Measurements from ENCODE around the gene USP2. TPM values are rescaled to one million over a fixed set of nuclear protein-coding genes. Genes with fewer than 3 reads are reported as not detected.

USP2 gene
- total and polyA plus RNA-seq, 2 of the 4 experiments (the other 2 are of a cell fraction), result 0.18 to 0.79 TPM

- peaks cover 11 to 59% of the 10 kb centered on the region in 2 experiments; a peak in 3 of 4 replicates for H3K79me1 ChIP-seq (ENCODE audit: low read depth in 1 of 2, low read length in 2 of 2)
- peak overlapping the region; percentile 98 for H2AK9ac ChIP-seq (replicated peaks; ENCODE audit: low read depth, low read length, poor library complexity)
- peaks cover 19% of the 10 kb centered on the region for H4K20me1 ChIP-seq (ENCODE audit: insufficient read depth, low read length)
- peak overlapping the region; percentile 93 for H2AFZ ChIP-seq (replicated peaks; ENCODE audit: low read length, poor library complexity)
- ChIA-PET CTCF (interaction anchor here (1.1 to 2.1 kb wide), 3 partner anchors 10 to 120 kb away, joined by 4 to 6 read pairs (median 4); no protein-coding TSS in a partner anchor), POLR2A (ENCODE audit: unreplicated experiment) (interaction anchor here (1.6 kb wide), 1 partner anchor 21 kb away, joined by 8 read pairs; no protein-coding TSS in a partner anchor)
- H2BK15ac ChIP-seq (ENCODE audit: low read depth, low read length), result peak overlapping the region; percentile 39; the same call in 2 of the 3 replicates
- ATAC-seq (ENCODE audit: low read depth) (peak; percentile 0; the same call in 1 of the 2 replicates), DNase-seq (no peak)
- H2BK120ac ChIP-seq (ENCODE audit: low read depth, low read length), result peak overlapping the region; percentile 73
- peak overlapping the region; percentile 87 for H2AK5ac ChIP-seq (ENCODE audit: low read depth, low read length)
- in situ Hi-C loops (cut with MboI; ENCODE audit: low sequenced_read_pairs), result no loop called here
- H3K23ac ChIP-seq (ENCODE audit: low read depth, low read length), result peak overlapping the region; percentile 69
- H3K4me3 ChIP-seq (ENCODE audit: insufficient read depth, low read depth, low read length), result peak overlapping the region; percentile 87
- no peaks in the 10 kb centered on the region for H3K9me3 ChIP-seq (ENCODE audit: control insufficient read depth, insufficient read depth, low read length)
- 0 out of 2 replicates have a peak overlapping the region, but pooled peaks have one; percentile 8 for H4K5ac ChIP-seq (ENCODE audit: low read depth, low read length)
- peak overlapping the region; percentile 82 for H3K4ac ChIP-seq (ENCODE audit: low read depth, low read length)
- no TSS peak for BruUV-seq (replicated peaks)
- peak overlapping the region; percentile 71 for H3K4me2 ChIP-seq (ENCODE audit: low read depth, low read length)
- dilution Hi-C loops (cut with HindIII; ENCODE audit: low sequenced_read_pairs, unreplicated experiment), result no loop called here
- H3K36me3 ChIP-seq (ENCODE audit: control insufficient read depth, insufficient read depth, low read length), result peaks cover 27% of the 10 kb centered on the region
- peak overlapping the region; percentile 57; the same call in 1 of the 2 replicates for H3K56ac ChIP-seq (ENCODE audit: extremely low read depth, insufficient read depth, low read length)
- H3K27me3 ChIP-seq (ENCODE audit: control insufficient read depth, insufficient read depth, low read length), result no peaks in the 10 kb centered on the region
- TF ChIP-seq BHLHE40 (IDR thresholded peaks at IDR 0.05; ENCODE audit: low read depth, low read length), result no peak
- no peak for TF ChIP-seq RFX5 (IDR thresholded peaks at IDR 0.05; ENCODE audit: low read depth, low read length)
- TF ChIP-seq ELK1 (IDR thresholded peaks at IDR 0.05; ENCODE audit: borderline replicate concordance, low read depth, low read length), result no peak
- TF ChIP-seq MAZ (IDR thresholded peaks at IDR 0.05; ENCODE audit: borderline replicate concordance, low read depth, low read length), result no peak
- TF ChIP-seq, protein P1, sequence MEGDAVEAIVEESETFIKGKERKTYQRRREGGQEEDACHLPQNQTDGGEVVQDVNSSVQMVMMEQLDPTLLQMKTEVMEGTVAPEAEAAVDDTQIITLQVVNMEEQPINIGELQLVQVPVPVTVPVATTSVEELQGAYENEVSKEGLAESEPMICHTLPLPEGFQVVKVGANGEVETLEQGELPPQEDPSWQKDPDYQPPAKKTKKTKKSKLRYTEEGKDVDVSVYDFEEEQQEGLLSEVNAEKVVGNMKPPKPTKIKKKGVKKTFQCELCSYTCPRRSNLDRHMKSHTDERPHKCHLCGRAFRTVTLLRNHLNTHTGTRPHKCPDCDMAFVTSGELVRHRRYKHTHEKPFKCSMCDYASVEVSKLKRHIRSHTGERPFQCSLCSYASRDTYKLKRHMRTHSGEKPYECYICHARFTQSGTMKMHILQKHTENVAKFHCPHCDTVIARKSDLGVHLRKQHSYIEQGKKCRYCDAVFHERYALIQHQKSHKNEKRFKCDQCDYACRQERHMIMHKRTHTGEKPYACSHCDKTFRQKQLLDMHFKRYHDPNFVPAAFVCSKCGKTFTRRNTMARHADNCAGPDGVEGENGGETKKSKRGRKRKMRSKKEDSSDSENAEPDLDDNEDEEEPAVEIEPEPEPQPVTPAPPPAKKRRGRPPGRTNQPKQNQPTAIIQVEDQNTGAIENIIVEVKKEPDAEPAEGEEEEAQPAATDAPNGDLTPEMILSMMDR (conservative IDR thresholded peaks at IDR 0.05; ENCODE audit: low read depth, low read length), result no peak
- no peak for TF ChIP-seq RAD21 (IDR thresholded peaks at IDR 0.05; ENCODE audit: low read length)
- TF ChIP-seq, protein P2, sequence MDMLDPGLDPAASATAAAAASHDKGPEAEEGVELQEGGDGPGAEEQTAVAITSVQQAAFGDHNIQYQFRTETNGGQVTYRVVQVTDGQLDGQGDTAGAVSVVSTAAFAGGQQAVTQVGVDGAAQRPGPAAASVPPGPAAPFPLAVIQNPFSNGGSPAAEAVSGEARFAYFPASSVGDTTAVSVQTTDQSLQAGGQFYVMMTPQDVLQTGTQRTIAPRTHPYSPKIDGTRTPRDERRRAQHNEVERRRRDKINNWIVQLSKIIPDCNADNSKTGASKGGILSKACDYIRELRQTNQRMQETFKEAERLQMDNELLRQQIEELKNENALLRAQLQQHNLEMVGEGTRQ (IDR thresholded peaks at IDR 0.05; ENCODE audit: low read depth, low read length), result no peak
- no peak for TF ChIP-seq SMC3 (IDR thresholded peaks at IDR 0.05; ENCODE audit: low read depth, low read length)
- H3K9ac ChIP-seq (ENCODE audit: low read depth, low read length), result peak overlapping the region; percentile 81
- peak overlapping the region; percentile 79 for H2BK5ac ChIP-seq (ENCODE audit: low read depth, low read length, poor library complexity, severe bottlenecking)
- no peak overlapping the region; the same call in 1 of the 2 replicates for H3K18ac ChIP-seq (ENCODE audit: low read depth, low read length)
- peaks cover 43% of the 10 kb centered on the region for H3K4me1 ChIP-seq (ENCODE audit: control insufficient read depth, insufficient read depth, low read length)
- peak overlapping the region; percentile 69 for H3K27ac ChIP-seq (ENCODE audit: insufficient read depth, low read length)
- peaks cover 26% of the 10 kb centered on the region for H3K9me1 ChIP-seq (ENCODE audit: insufficient read depth, low read length)
- no peak overlapping the region for H2BK20ac ChIP-seq (ENCODE audit: low read depth, low read length)
- 0% methylated on average over 9 of the region's 46 CpGs; no CpG with 5 or more reads in 1 of the 2 experiments for WGBS, 2 experiments (ENCODE audit: extremely low coverage in 2 of 2, insufficient read length in 1 of 2)
- H3K14ac ChIP-seq (replicated peaks; ENCODE audit: low read depth, low read length), result peak overlapping the region; percentile 92
- H4K8ac ChIP-seq (ENCODE audit: low read depth in 2 of 2, low read length in 2 of 2), result peak overlapping the region; percentile 28 to 70; a peak in 3 of 4 replicates
- H4K91ac ChIP-seq (ENCODE audit: insufficient read depth, low read depth, low read length), result peak overlapping the region; percentile 82
- intact Hi-C loops (cut with micrococcal nuclease), result no loop called here
Measured at GRCh38 chr11:119316016-119316728, 65.3 kb downstream of the USP2 start.

Measured in IMR-90 (cell line).